Measurements from ENCODE around the gene GFPT2.

- TF ChIP-seq CTCF (IDR thresholded peaks at IDR 0.05) (no peak), POLR2A (IDR thresholded peaks at IDR 0.05) (no peak)
Observed at GRCh38 chr5:180375955-180376354, 22.8 kb upstream of the GFPT2 start.
